ENCODE data around the gene YBX2. TPM values are rescaled to one million over a fixed set of nuclear protein-coding genes. Genes with fewer than 3 reads are reported as not detected.
"Not testable (repeated sequence)": the region's sequence is repeated elsewhere in the genome, so short reads cannot be mapped to it uniquely, and the experiment has no call there.

The YBX2 gene
- total RNA-seq, 1 experiment from 2014 or later = not detected

GRCh38 chr17:7248796-7249195 is 45.6 kb downstream of the YBX2 start:
- DNase-seq (ENCODE audit: low read depth) = no peak

- no peak for DNase-seq (ENCODE audit: low read depth)
Observed at GRCh38 chr17:7246779-7247178, 47.7 kb downstream of the YBX2 start.

GRCh38 chr17:7243838-7244237 is 50.6 kb downstream of the YBX2 start:
- DNase-seq (ENCODE audit: low read depth) = not testable (repeated sequence)

DNA sequence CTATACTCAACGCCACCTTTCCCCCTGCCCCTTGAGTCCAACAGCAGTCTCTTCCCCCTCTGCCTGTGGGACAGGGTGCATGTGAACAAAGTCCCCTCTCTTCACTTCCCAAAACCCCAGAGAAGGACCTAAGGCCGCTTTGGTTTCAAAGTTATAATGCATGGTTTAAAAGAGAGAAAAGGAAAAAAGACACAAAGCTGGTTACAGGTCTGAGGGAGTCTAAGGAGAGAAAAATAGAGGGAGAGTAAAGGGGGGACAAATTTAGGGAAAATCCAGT is 51.0 kb downstream of the YBX2 start:
- no peak for DNase-seq (ENCODE audit: low read depth)

GRCh38 chr17:7242717-7243452 is 51.6 kb downstream of the YBX2 start:
- peak; percentile 83 for DNase-seq (ENCODE audit: low read depth)

DNA sequence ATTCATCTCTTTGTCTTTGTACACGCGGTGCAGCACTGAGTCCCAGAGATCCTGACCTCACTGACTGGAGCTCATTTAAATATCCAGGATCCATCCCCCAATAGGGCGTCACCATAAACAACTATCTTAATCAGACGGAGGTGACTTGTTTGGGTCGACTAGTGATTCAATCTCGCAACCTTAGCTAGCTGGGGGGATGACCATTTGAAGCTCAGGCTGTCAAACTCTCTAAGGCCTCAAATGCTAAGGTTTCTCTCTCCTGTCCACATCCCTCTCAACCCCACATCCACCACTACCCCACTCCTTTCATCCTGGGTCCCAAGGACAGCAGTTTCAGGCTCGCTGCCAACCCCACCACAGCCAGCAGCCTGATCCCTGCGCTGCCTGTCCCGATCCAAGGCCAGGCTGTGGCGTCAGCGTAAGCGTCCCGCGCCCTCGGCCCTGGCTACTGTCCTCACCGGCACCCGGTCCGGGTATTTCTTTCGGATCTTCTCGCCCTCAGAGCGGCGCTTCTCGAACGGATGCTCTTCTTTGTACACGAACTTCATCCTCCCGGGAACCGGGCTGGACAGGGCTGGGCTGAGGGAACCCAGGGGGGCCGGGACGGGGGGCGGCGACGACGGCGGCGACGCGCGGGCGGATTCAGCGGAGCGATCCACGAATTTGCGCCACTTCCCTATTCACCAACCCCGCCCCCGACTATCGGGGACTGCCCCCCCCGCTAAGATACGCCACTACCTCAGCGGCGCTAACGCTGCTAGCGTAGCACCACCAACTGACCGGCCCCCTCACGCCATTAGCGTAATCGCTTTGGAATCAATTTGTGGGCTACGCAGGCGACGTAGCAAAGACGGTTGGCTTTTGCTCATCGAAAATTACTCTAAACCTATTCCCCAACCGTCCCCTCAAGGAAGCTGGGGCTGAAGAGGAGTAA is 52.4 kb downstream of the YBX2 start, which contains the start of gene GABARAP:
GABARAP (minus strand) TSS at position 667 of the 934 bp plus-strand sequence; CDS start at position 548, 119 bp downstream.
- DNase-seq (ENCODE audit: low read depth) = peak; percentile 82

GRCh38 chr17:7241090-7241733 is 53.2 kb downstream of the YBX2 start:
- no peak for DNase-seq (ENCODE audit: low read depth)

- no peak for DNase-seq (ENCODE audit: low read depth)
Observed at GRCh38 chr17:7240375-7240774, 54.1 kb downstream of the YBX2 start.

GRCh38 chr17:7239091-7240027 is 55.1 kb downstream of the YBX2 start, which contains the start of gene PHF23:
PHF23 (minus strand) TSS chr17:7239457; CDS start chr17:7239279, 178 bp downstream.
- DNase-seq (ENCODE audit: low read depth) = peak; percentile 100

DNA sequence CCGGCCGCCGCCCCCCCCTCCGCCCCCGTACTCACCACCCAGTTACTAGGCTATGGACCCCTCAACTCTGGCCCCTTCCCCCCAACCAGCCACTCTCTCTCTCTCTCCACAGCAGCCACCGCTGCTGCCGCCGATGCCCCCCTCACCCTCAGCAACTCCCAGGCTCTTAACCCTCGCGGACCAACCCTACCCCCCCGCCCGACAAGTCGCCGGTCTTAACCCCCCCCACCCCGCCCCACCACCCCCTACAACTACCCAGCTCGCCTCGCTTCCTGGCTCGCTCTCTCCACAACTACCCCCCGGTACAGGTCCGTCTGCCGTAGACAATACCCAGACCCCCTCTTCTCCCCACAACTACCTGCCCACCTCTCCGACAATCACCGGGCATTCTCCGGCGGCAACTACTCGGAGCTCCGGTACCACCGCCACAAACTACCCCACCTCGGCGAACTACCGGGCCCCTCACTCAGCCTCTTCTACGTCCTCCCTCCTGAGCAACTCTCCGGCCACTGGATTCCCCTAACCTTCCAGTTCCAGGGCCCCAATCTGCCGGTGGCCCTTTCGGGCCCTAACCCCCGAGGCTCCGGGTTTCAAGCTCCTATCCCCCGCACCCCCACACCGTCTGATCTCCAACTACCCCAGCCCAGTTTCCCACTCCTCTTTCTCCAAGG is 55.9 kb downstream of the YBX2 start:
- DNase-seq (ENCODE audit: low read depth) = no peak

Small RNAs within 50 kb of the gene (small RNA-seq; reads per million reads assigned to genes)
- gene AC026954.2 = not detected
- gene RF00019 = not detected

Other genes starting within 250 kb of the YBX2 start
- gene CLEC10A, start 214.4 kb downstream of the YBX2 start, total RNA-seq (2014; rRNA removed; shearing (Covaris generic)) = not detected in 2 replicates
- gene ASGR2, start 179.8 kb downstream of the YBX2 start, total RNA-seq (2014; rRNA removed; shearing (Covaris generic)) = not detected in 2 replicates
- 2.8 and 4.0 TPM in 2 replicates for gene ASGR1, start 115.3 kb downstream of the YBX2 start, total RNA-seq (2014; rRNA removed; shearing (Covaris generic))
- 11.3 and 14.2 TPM in 2 replicates for gene DLG4, start 74.8 kb downstream of the YBX2 start, total RNA-seq (2014; rRNA removed; shearing (Covaris generic))
- gene ACADVL, start 74.7 kb downstream of the YBX2 start, total RNA-seq (2014; rRNA removed; shearing (Covaris generic)) = 317 and 327 TPM in 2 replicates
- 45.2 and 57.0 TPM in 2 replicates for gene DVL2, start 60.1 kb downstream of the YBX2 start, total RNA-seq (2014; rRNA removed; shearing (Covaris generic))
- 94.0 and 115 TPM in 2 replicates for gene PHF23, start 55.2 kb downstream of the YBX2 start, total RNA-seq (2014; rRNA removed; shearing (Covaris generic))
- 191 and 331 TPM in 2 replicates for gene GABARAP, start 52.2 kb downstream of the YBX2 start, total RNA-seq (2014; rRNA removed; shearing (Covaris generic))
- 43.6 and 79.9 TPM in 2 replicates for gene CTDNEP1, start 42.9 kb downstream of the YBX2 start, total RNA-seq (2014; rRNA removed; shearing (Covaris generic))
- gene ELP5, start 42.4 kb downstream of the YBX2 start, total RNA-seq (2014; rRNA removed; shearing (Covaris generic)) = 68.1 and 78.2 TPM in 2 replicates
- gene CLDN7, start 32.2 kb downstream of the YBX2 start, total RNA-seq (2014; rRNA removed; shearing (Covaris generic)) = not detected in 2 replicates
- gene SLC2A4, start 12.9 kb downstream of the YBX2 start, total RNA-seq (2014; rRNA removed; shearing (Covaris generic)) = 0.03 TPM in 1 of 2 replicates, not detected in the other
- 1,448 and 1,578 TPM in 2 replicates for gene EIF5A, start 13.0 kb upstream of the YBX2 start, total RNA-seq (2014; rRNA removed; shearing (Covaris generic))
- 125 and 135 TPM in 2 replicates for gene GPS2, start 20.7 kb upstream of the YBX2 start, total RNA-seq (2014; rRNA removed; shearing (Covaris generic))
- gene NEURL4, start 34.7 kb upstream of the YBX2 start, total RNA-seq (2014; rRNA removed; shearing (Covaris generic)) = 20.7 TPM in 2 replicates
- gene ACAP1, start 41.9 kb upstream of the YBX2 start, total RNA-seq (2014; rRNA removed; shearing (Covaris generic)) = 0.90 and 2.2 TPM in 2 replicates
- 4.7 and 5.8 TPM in 2 replicates for gene KCTD11, start 57.5 kb upstream of the YBX2 start, total RNA-seq (2014; rRNA removed; shearing (Covaris generic))
- gene TMEM95, start 60.5 kb upstream of the YBX2 start, total RNA-seq (2014; rRNA removed; shearing (Covaris generic)) = not detected in 2 replicates
- gene TNK1, start 86.5 kb upstream of the YBX2 start, total RNA-seq (2014; rRNA removed; shearing (Covaris generic)) = 0.24 TPM in 1 of 2 replicates, not detected in the other
- 31.7 and 36.7 TPM in 2 replicates for gene PLSCR3, start 99.9 kb upstream of the YBX2 start, total RNA-seq (2014; rRNA removed; shearing (Covaris generic))
- gene TMEM256, start 109.5 kb upstream of the YBX2 start, total RNA-seq (2014; rRNA removed; shearing (Covaris generic)) = 54.1 and 72.6 TPM in 2 replicates
- gene NLGN2, start 113.2 kb upstream of the YBX2 start, total RNA-seq (2014; rRNA removed; shearing (Covaris generic)) = 6.1 and 7.4 TPM in 2 replicates
- not detected in 2 replicates for gene SPEM1, start 125.7 kb upstream of the YBX2 start, total RNA-seq (2014; rRNA removed; shearing (Covaris generic))
- not detected in 2 replicates for gene SPEM2, start 131.0 kb upstream of the YBX2 start, total RNA-seq (2014; rRNA removed; shearing (Covaris generic))
- gene SPEM3, start 134.2 kb upstream of the YBX2 start, total RNA-seq (2014; rRNA removed; shearing (Covaris generic)) = not detected in 2 replicates
- 0.23 and 0.43 TPM in 2 replicates for gene TMEM102, start 140.8 kb upstream of the YBX2 start, total RNA-seq (2014; rRNA removed; shearing (Covaris generic))
- gene FGF11, start 144.9 kb upstream of the YBX2 start, total RNA-seq (2014; rRNA removed; shearing (Covaris generic)) = 0.23 and 0.37 TPM in 2 replicates
- 6.0 and 7.9 TPM in 2 replicates for gene CHRNB1, start 150.4 kb upstream of the YBX2 start, total RNA-seq (2014; rRNA removed; shearing (Covaris generic))
- gene ZBTB4, start 185.0 kb upstream of the YBX2 start, total RNA-seq (2014; rRNA removed; shearing (Covaris generic)) = 13.1 and 18.1 TPM in 2 replicates
- not detected in 2 replicates for gene SLC35G6, start 186.8 kb upstream of the YBX2 start, total RNA-seq (2014; rRNA removed; shearing (Covaris generic))
- 43.4 and 44.6 TPM in 2 replicates for gene POLR2A, start 189.7 kb upstream of the YBX2 start, total RNA-seq (2014; rRNA removed; shearing (Covaris generic))

All from HT1080 (cell line).